ENCODE data around the gene KIZ. TPM values are rescaled to one million over a fixed set of nuclear protein-coding genes. Genes with fewer than 3 reads are reported as not detected.

KIZ gene
- total RNA-seq, 1 donor = 40.5 TPM

DNA sequence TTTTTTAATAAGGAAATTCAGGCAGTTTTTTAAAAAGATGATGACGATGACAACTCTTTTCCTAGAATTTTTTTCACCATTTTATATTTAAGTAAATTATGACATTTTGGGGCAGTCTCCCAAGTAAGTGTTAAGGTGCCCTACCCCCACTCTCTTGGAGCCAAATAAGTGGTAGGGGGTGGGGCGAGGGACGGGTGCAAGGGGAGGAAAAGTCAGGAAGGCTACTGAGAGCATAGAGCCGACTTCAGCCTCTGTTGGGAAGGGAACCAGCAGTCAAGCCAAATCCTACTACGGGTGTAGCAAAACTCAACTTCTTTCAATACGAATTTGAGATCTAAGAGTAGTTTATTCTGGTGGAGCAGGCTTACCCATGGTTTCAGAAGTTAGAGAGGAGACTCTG, 54.4 kb downstream of the KIZ start:
- H3K27me3 ChIP-seq (ENCODE audit: insufficient read depth, low read length) = no peaks in the 10 kb centered on the region
- no peak overlapping the region for H3K4me2 ChIP-seq (ENCODE audit: insufficient read depth, low read length)
- H2AFZ ChIP-seq (ENCODE audit: low read length) = no peak overlapping the region
- TF ChIP-seq, protein P1, sequence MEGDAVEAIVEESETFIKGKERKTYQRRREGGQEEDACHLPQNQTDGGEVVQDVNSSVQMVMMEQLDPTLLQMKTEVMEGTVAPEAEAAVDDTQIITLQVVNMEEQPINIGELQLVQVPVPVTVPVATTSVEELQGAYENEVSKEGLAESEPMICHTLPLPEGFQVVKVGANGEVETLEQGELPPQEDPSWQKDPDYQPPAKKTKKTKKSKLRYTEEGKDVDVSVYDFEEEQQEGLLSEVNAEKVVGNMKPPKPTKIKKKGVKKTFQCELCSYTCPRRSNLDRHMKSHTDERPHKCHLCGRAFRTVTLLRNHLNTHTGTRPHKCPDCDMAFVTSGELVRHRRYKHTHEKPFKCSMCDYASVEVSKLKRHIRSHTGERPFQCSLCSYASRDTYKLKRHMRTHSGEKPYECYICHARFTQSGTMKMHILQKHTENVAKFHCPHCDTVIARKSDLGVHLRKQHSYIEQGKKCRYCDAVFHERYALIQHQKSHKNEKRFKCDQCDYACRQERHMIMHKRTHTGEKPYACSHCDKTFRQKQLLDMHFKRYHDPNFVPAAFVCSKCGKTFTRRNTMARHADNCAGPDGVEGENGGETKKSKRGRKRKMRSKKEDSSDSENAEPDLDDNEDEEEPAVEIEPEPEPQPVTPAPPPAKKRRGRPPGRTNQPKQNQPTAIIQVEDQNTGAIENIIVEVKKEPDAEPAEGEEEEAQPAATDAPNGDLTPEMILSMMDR (IDR thresholded peaks at IDR 0.05; ENCODE audit: extremely low read depth, low read depth, low read length) = no peak
- H3K27ac ChIP-seq (ENCODE audit: low read depth, low read length) = no peak overlapping the region
- H3K36me3 ChIP-seq (ENCODE audit: insufficient read depth, low read length) = no peaks in the 10 kb centered on the region
- peaks cover 31% of the 10 kb centered on the region for H3K4me1 ChIP-seq (ENCODE audit: insufficient read depth, low read length)
- no peak overlapping the region for H3K4me3 ChIP-seq (ENCODE audit: insufficient read depth, low read length)
- H3K79me2 ChIP-seq (ENCODE audit: insufficient read depth, low read length) = no peaks in the 10 kb centered on the region
- no peaks in the 10 kb centered on the region for H4K20me1 ChIP-seq (ENCODE audit: insufficient read depth, low read length)
- no peak for DNase-seq (ENCODE audit: insufficient read length, low spot score, missing footprints)
- no peaks in the 10 kb centered on the region for H3K9me3 ChIP-seq (ENCODE audit: low read depth, low read length)

DNA sequence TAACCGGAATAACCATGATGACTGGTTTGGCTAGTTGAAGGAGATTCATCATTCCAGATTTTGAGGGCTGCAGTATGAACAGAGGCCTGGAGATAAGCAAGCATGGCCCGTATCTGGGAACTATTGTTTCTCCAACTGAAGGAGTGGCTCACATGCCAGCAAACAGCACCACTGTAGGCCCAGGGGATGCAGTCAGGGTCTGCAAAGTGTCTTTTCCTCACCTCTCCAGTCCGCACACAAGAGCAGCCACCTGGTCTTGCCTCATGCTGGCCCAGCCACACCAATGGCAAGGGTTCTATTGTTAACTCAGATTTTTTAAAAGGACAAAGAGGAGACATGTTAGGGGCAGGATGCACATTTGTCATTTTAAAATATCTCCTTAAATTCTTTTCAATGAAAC, 55.1 kb downstream of the KIZ start:
- H3K4me2 ChIP-seq (ENCODE audit: insufficient read depth, low read length) = no peak overlapping the region
- no peak overlapping the region for H3K4me3 ChIP-seq (ENCODE audit: insufficient read depth, low read length)
- TF ChIP-seq, protein P1 (IDR thresholded peaks at IDR 0.05; ENCODE audit: extremely low read depth, low read depth, low read length) = no peak
- H3K27ac ChIP-seq (ENCODE audit: low read depth, low read length) = no peak overlapping the region
- H3K9me3 ChIP-seq (ENCODE audit: low read depth, low read length) = no peaks in the 10 kb centered on the region
- no peaks in the 10 kb centered on the region for H3K27me3 ChIP-seq (ENCODE audit: insufficient read depth, low read length)
- H2AFZ ChIP-seq (ENCODE audit: low read length) = no peak overlapping the region
- H3K79me2 ChIP-seq (ENCODE audit: insufficient read depth, low read length) = no peaks in the 10 kb centered on the region
- H4K20me1 ChIP-seq (ENCODE audit: insufficient read depth, low read length) = no peaks in the 10 kb centered on the region
- no peaks in the 10 kb centered on the region for H3K36me3 ChIP-seq (ENCODE audit: insufficient read depth, low read length)
- H3K4me1 ChIP-seq (ENCODE audit: insufficient read depth, low read length) = peaks cover 31% of the 10 kb centered on the region
- DNase-seq (ENCODE audit: insufficient read length, low spot score, missing footprints) = no peak

DNA sequence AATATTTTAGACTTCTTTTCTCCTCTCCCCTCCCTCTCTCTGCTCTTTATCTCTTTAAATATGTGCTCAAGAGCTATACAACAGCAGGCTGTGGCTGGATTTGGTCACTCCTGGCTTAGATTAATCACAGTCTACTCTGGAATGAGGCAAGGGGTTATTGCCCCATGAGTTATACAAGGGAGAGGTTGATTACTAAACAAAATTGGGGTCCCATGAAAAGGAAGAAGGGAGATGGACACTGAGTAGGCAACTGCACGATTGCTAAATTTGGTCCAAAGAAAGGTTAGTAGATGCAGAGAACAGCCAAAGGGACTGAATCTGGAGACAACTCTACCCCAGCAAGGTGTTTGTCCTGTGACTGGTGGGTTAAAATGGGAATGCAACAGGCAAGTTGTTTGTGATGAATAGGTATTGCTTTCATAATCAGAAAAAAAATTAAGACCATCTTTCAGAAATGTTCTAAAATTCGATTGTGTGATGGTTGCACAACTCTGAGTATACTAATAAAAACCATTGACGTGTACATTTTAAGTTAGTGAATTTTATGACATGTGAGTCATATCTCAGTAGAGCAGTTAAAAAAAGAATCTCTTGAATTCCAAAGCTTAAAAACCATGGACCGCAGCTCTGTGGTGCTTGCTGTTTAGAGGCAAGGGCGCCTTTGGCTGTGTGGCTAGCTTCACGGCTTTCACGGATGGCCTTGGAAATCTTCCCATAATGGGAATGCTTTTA, 57.1 kb downstream of the KIZ start:
- H3K4me3 ChIP-seq (ENCODE audit: insufficient read depth, low read length) = peak overlapping the region; percentile 24
- peaks cover 31% of the 10 kb centered on the region for H3K4me1 ChIP-seq (ENCODE audit: insufficient read depth, low read length)
- peak overlapping the region; percentile 81 for H3K4me2 ChIP-seq (ENCODE audit: insufficient read depth, low read length)
- no peaks in the 10 kb centered on the region for H3K9me3 ChIP-seq (ENCODE audit: low read depth, low read length)
- no peaks in the 10 kb centered on the region for H3K27me3 ChIP-seq (ENCODE audit: insufficient read depth, low read length)
- peak; percentile 62 for DNase-seq (ENCODE audit: insufficient read length, low spot score, missing footprints)
- no peaks in the 10 kb centered on the region for H3K36me3 ChIP-seq (ENCODE audit: insufficient read depth, low read length)
- H4K20me1 ChIP-seq (ENCODE audit: insufficient read depth, low read length) = no peaks in the 10 kb centered on the region
- TF ChIP-seq, protein P1 (IDR thresholded peaks at IDR 0.05; ENCODE audit: extremely low read depth, low read depth, low read length) = no peak
- no peaks in the 10 kb centered on the region for H3K79me2 ChIP-seq (ENCODE audit: insufficient read depth, low read length)
- H3K27ac ChIP-seq (ENCODE audit: low read depth, low read length) = peak overlapping the region; percentile 95
- peak overlapping the region; percentile 36 for H2AFZ ChIP-seq (ENCODE audit: low read length)

DNA sequence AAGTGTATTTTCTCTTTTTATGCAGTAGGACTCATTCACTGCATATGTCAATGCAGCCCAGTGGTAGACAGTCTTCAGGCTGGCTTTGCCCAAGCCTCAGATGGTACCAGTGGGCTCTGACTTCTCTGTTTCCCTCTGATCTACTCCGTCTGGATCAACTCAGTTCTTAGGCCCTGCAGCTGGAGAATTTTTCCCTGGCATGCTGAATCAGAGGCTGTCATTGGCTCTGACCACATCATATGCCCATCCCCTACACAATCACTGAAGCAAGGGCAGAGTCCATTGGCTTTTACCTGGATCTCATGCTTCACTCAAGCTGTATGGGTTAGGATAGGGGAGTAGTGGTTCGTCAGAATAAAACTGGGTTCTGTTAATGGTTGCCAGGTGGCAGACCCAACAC, 57.8 kb downstream of the KIZ start:
- Histone ChIP-seq H3K27ac (ENCODE audit: low read depth, low read length) (peak overlapping the region; percentile 95), H3K4me3 (ENCODE audit: insufficient read depth, low read length) (peak overlapping the region; percentile 6), H4K20me1 (ENCODE audit: insufficient read depth, low read length) (no peaks in the 10 kb centered on the region), H2AFZ (ENCODE audit: low read length) (peak overlapping the region; percentile 52), H3K4me1 (ENCODE audit: insufficient read depth, low read length) (peaks cover 31% of the 10 kb centered on the region), H3K36me3 (ENCODE audit: insufficient read depth, low read length) (no peaks in the 10 kb centered on the region), H3K4me2 (ENCODE audit: insufficient read depth, low read length) (peak overlapping the region; percentile 81), H3K9me3 (ENCODE audit: low read depth, low read length) (no peaks in the 10 kb centered on the region), H3K27me3 (ENCODE audit: insufficient read depth, low read length) (no peaks in the 10 kb centered on the region), H3K79me2 (ENCODE audit: insufficient read depth, low read length) (no peaks in the 10 kb centered on the region)
- TF ChIP-seq, protein P1 (IDR thresholded peaks at IDR 0.05; ENCODE audit: extremely low read depth, low read depth, low read length) = no peak
- peak; percentile 73 for DNase-seq (ENCODE audit: insufficient read length, low spot score, missing footprints)
